Esophagus squamous epithelium (tissue), 4 donors: ENCODE measurements around the gene RASSF3.

Source experiments
- POLR2A ChIP-seq, 4 donors: fragments of 450-650 bp; IDR thresholded peaks; one replicate each; pipeline ENCODE4 v1.6.1; 2017; ENCODE audit warnings: antibody characterized with exemption in 4 of 4, mild to moderate bottlenecking in 4 of 4, moderate library complexity in 3 of 4
- TF ChIP-seq, protein P1 (sequence below), 6 experiments: fragments of 450-650 bp in 4 of 6; fragments of 200-600 bp in 2 of 6; sonication (generic) in 2 of 6; IDR thresholded peaks; one replicate each; pipeline ENCODE4 v1.5.1; 2016 to 2019; ENCODE audit warnings: antibody characterized with exemption in 6 of 6, mild to moderate bottlenecking in 4 of 6, moderate library complexity in 4 of 6

DNA sequence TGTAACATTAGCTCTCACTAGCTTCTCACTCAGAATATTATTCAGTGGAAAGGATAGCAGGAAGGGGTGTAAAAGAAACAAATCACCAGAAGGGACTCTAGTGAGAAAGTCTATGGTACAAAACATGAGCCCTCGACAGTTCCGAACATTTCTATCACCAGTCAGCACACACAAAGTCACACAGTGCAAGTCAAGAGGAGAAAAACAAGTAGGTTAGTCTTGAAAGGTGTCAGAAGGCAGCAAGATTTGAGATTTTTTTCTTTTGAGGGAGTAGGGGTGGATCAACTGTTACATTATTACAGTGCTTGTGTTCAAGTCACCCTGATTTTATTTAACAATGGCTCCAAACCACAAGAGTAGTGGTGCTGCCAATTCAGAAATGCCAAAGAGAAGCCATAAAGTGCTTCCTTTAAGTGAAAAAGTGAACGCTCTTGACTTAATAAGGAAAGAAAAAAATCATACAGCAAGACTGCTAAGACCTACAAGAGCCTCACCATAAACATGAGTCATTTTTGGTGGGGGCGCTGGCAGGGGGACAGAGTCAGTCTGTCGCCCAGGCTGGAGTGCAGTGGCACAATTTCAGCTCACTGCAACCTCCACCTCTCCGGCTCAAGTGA lies 106.7 kb downstream of the RASSF3 start:
- TF ChIP-seq POLR2A (IDR thresholded peaks at IDR 0.05) = no peak
- TF ChIP-seq, protein P1, sequence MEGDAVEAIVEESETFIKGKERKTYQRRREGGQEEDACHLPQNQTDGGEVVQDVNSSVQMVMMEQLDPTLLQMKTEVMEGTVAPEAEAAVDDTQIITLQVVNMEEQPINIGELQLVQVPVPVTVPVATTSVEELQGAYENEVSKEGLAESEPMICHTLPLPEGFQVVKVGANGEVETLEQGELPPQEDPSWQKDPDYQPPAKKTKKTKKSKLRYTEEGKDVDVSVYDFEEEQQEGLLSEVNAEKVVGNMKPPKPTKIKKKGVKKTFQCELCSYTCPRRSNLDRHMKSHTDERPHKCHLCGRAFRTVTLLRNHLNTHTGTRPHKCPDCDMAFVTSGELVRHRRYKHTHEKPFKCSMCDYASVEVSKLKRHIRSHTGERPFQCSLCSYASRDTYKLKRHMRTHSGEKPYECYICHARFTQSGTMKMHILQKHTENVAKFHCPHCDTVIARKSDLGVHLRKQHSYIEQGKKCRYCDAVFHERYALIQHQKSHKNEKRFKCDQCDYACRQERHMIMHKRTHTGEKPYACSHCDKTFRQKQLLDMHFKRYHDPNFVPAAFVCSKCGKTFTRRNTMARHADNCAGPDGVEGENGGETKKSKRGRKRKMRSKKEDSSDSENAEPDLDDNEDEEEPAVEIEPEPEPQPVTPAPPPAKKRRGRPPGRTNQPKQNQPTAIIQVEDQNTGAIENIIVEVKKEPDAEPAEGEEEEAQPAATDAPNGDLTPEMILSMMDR (IDR thresholded peaks at IDR 0.05) = no peak
